ENCODE data around the gene VAMP8.

GRCh38 chr2:85600235-85600575 lies 22.8 kb downstream of the VAMP8 start:
- TF ChIP-seq CTCF (conservative IDR thresholded peaks at IDR 0.05 in 1 of 2, IDR thresholded peaks at IDR 0.05 in 1 of 2; ENCODE audit: low read depth in 1 of 2, low read length in 2 of 2) (no peak), EZH2 (IDR thresholded peaks at IDR 0.05; ENCODE audit: low read length, missing control alignments) (no peak)
